Cardiac muscle cell (in vitro differentiated cells and primary cell): ENCODE measurements around the gene TSSK3. TPM values are rescaled to one million over a fixed set of nuclear protein-coding genes. Genes with fewer than 3 reads are reported as not detected.
"Not testable (repeated sequence)": the region's sequence is repeated elsewhere in the genome, so short reads cannot be mapped to it uniquely, and the experiment has no call there.

ENCODE experiments used
- DNase-seq, 2 donors: peaks; one replicate each; pipeline versions ENCODE4 v3.0.0 to v3.0.0-alpha.2; 2010 to 2017; ENCODE audit warnings: low read depth in 1 of 2, low spot score in 1 of 2
- H3K27ac ChIP-seq: fragments of 200-600 bp; sonication (generic); 2 replicates; pipeline ENCODE4 v1.5.1; 2016
- H3K27me3 ChIP-seq: fragments of 200-600 bp; sonication (generic); 2 replicates; pipeline ENCODE4 v1.6.0; 2016; ENCODE audit warnings: control low read depth
- H3K36me3 ChIP-seq: fragments of 200-600 bp; sonication (generic); 2 replicates; pipeline ENCODE4 v1.5.1; 2016; ENCODE audit warnings: control low read depth
- H3K4me1 ChIP-seq: fragments of 200-600 bp; sonication (generic); 2 replicates; pipeline ENCODE4 v1.8.1; 2017; ENCODE audit warnings: low read depth, mild to moderate bottlenecking, mixed run types
- H3K4me3 ChIP-seq: fragments of 200-600 bp; sonication (generic); 2 replicates; pipeline ENCODE4 v1.5.1; 2016; ENCODE audit warnings: mild to moderate bottlenecking
- H3K9me3 ChIP-seq: fragments of 200-600 bp; sonication (generic); 2 replicates; pipeline ENCODE4 v1.5.1; 2017; ENCODE audit warnings: low read depth, mild to moderate bottlenecking, control low read depth
- polyA plus RNA-seq: library from polyadenylated mRNA; unstranded; fragments of >200 nt; fragmentation: Nextera tagmentation; extraction: Ambion mirVana; gene quantifications from 2 replicates; pipeline ENCODE4 v1.2.1, GENCODE V29; 2016
- total RNA-seq: library from RNA; depleted of rRNA; stranded (reverse); fragments of >200 nt; gene quantifications from 2 replicates; pipeline ENCODE4 v1.2.3, GENCODE V29; 2016
- TF ChIP-seq, protein P1 (sequence below): IDR thresholded peaks from 2 replicates; pipeline ENCODE4 v1.5.1; 2012; ENCODE audit warnings: low read depth, mild to moderate bottlenecking, low read length

TSSK3 gene
- total and polyA plus RNA-seq, 2 experiments from 2014 or later: 4.5 to 8.0 TPM

- no peak overlapping the region for H3K27ac ChIP-seq
Measured at GRCh38 chr1:32393136-32393535, 30.8 kb downstream of the TSSK3 start.

GRCh38 chr1:32393832-32394140 is 31.4 kb downstream of the TSSK3 start:
- Histone ChIP-seq H3K4me3 (peak overlapping the region; percentile 77), H3K36me3 (peaks cover 4% of the 10 kb centered on the region), H3K27me3 (no peaks in the 10 kb centered on the region), H3K9me3 (no peaks in the 10 kb centered on the region), H3K4me1 (peaks cover 7% of the 10 kb centered on the region), H3K27ac (peak overlapping the region; percentile 95)
- peak in 1 of 2 donors; percentile 28 for DNase-seq
- TF ChIP-seq, protein P1, sequence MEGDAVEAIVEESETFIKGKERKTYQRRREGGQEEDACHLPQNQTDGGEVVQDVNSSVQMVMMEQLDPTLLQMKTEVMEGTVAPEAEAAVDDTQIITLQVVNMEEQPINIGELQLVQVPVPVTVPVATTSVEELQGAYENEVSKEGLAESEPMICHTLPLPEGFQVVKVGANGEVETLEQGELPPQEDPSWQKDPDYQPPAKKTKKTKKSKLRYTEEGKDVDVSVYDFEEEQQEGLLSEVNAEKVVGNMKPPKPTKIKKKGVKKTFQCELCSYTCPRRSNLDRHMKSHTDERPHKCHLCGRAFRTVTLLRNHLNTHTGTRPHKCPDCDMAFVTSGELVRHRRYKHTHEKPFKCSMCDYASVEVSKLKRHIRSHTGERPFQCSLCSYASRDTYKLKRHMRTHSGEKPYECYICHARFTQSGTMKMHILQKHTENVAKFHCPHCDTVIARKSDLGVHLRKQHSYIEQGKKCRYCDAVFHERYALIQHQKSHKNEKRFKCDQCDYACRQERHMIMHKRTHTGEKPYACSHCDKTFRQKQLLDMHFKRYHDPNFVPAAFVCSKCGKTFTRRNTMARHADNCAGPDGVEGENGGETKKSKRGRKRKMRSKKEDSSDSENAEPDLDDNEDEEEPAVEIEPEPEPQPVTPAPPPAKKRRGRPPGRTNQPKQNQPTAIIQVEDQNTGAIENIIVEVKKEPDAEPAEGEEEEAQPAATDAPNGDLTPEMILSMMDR: no peak

More at GRCh38 chr1:32393136-32393535, 30.8 kb downstream of the TSSK3 start:
- Histone ChIP-seq H3K4me3 (peak overlapping the region; percentile 77), H3K4me1 (peaks cover 7% of the 10 kb centered on the region), H3K27me3 (no peaks in the 10 kb centered on the region), H3K36me3 (peaks cover 4% of the 10 kb centered on the region), H3K9me3 (no peaks in the 10 kb centered on the region)
- peak in 1 of 2 donors; percentile 39 for DNase-seq
- TF ChIP-seq, protein P1: no peak

DNA sequence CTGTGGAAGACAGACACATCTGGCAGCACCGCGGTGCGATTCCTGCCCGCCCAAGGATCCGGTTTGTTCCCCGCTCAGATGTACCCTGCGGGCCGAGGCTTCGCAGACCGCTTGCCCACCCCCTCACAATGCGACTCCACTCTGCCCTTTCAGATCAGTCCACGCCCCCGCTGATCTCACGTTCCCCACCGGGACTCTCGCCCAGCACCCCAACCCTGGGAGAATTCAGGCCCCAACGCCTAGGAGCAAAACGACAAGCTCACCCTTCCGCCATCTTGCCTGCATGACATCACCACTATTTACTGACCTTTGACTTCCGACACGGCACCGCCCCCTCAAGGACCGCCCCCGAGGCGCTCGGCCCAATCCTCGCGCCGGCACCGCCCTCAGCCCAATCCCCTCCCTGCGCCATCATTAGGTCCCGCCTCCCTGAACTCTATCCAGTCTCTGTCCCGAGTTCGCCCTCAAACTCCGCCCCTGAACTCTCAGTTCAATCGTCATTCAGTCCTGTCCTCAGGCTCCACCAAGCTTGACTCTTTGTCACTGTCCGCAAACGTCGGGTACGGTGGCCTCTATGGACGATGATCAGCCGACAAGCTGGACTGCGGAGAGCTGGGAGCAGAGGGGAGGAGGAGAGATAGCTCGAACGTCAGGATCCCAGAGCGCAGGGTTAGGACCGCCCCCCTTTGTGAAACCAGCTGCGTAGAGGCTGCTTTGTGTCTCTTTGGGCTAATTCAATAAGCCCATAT is 32.0 kb downstream of the TSSK3 start, which contains the start of gene BSDC1:
Gene BSDC1, minus strand, starts transcription at position 301 of the 749 bp plus-strand sequence. Its CDS starts 27 bp downstream, at position 274.
- peak within 1 kb of the TSS; percentile 96 for H3K27ac ChIP-seq
- TF ChIP-seq, protein P1: no peak
- peak within 1 kb of the TSS; percentile 77 for H3K4me3 ChIP-seq
- peak; percentile 99 for DNase-seq
- no peaks in the 10 kb centered on the region for H3K9me3 ChIP-seq
- H3K27me3 ChIP-seq: no peaks in the 10 kb centered on the region
- peaks cover under 1% of the 10 kb centered on the region for H3K36me3 ChIP-seq
- peaks cover 7% of the 10 kb centered on the region for H3K4me1 ChIP-seq

DNA sequence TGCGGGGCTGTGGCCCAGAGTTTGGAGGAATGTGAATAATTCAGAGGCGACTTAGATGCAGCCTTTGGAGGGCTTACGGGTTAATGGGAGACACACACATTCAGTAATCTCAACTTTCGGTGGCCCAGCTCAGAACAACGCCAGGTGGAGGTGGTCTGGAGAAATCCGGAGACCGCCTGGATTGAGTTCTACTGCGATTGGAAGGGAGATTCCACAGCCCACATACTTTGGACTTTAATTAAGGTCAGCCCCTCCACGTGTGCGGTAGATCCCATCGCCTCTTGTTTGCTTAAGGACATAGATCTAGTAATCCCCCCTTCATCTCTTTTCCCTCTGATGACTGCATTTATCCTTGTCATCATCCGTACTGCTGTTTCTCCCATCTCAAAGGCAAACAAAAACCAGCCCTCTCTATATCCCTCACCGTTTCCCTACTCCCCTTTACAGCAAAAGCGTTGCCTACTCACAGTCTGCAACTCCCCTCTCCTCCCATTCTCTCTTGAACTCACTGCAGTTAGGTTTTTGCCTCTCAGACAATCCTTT is 32.6 kb downstream of the TSSK3 start:
- Histone ChIP-seq H3K27ac (peak overlapping the region; percentile 96), H3K4me3 (peak overlapping the region; percentile 55), H3K9me3 (no peaks in the 10 kb centered on the region), H3K36me3 (no peaks in the 10 kb centered on the region), H3K4me1 (peaks cover 7% of the 10 kb centered on the region), H3K27me3 (no peaks in the 10 kb centered on the region)
- DNase-seq: peak in 1 of 2 donors; percentile 29
- TF ChIP-seq, protein P1: no peak

GRCh38 chr1:32396524-32396923 is 34.2 kb downstream of the TSSK3 start:
- not testable (repeated sequence) for H3K27me3 ChIP-seq, H3K36me3 ChIP-seq, H3K4me3 ChIP-seq, H3K9me3 ChIP-seq, H3K27ac ChIP-seq, DNase-seq, H3K4me1 ChIP-seq

- H3K36me3 ChIP-seq: no peaks in the 10 kb centered on the region
- H3K4me3 ChIP-seq: no peak overlapping the region
- TF ChIP-seq, protein P1: no peak
- H3K27me3 ChIP-seq: no peaks in the 10 kb centered on the region
- no peak overlapping the region for H3K27ac ChIP-seq
- no peaks in the 10 kb centered on the region for H3K9me3 ChIP-seq
- peaks cover 3% of the 10 kb centered on the region for H3K4me1 ChIP-seq
- DNase-seq: no peak
Measured at GRCh38 chr1:32398401-32398800, 36.1 kb downstream of the TSSK3 start.
